SK-N-SH treated with all-trans-retinoic acid at 6 μM for 48 hours (cell line): ENCODE data around the gene SDK1.

Source experiments
- ATAC-seq: fragments of 200-7000 bp; cut with Tn5 transposase; 3 replicates; pipeline ENCODE4 v1.9.1; 2020; ENCODE audit warnings: mild to moderate bottlenecking, moderate library complexity
- ARNTL ChIP-seq: fragments of 450-650 bp; formaldehyde crosslinking; IDR thresholded peaks from 2 replicates; pipeline ENCODE4 v1.5.0; 2020; ENCODE audit warnings: low read depth, mild to moderate bottlenecking, moderate library complexity, borderline replicate concordance
- BACH2 ChIP-seq: fragments of 250-450 bp; sonication (Bioruptor Pico); IDR thresholded peaks from 2 replicates; pipeline ENCODE4 v1.9.0; 2021; ENCODE audit warnings: mild to moderate bottlenecking, borderline replicate concordance
- CREB5 ChIP-seq: fragments of 250-450 bp; sonication (Bioruptor Pico); IDR thresholded peaks from 2 replicates; pipeline ENCODE4 v1.5.1; 2020; ENCODE audit warnings: low read depth, mild to moderate bottlenecking, moderate library complexity
- CSDC2 ChIP-seq: fragments of 250-450 bp; sonication (Bioruptor Pico); IDR thresholded peaks from 2 replicates; pipeline ENCODE4 v1.5.0; 2020; ENCODE audit warnings: mild to moderate bottlenecking, moderate library complexity
- CSRNP3 ChIP-seq: fragments of 250-450 bp; sonication (Bioruptor Pico); IDR thresholded peaks from 2 replicates; pipeline ENCODE4 v1.5.1; 2021; ENCODE audit warnings: mild to moderate bottlenecking, moderate library complexity
- ESRRG ChIP-seq: fragments of 250-450 bp; sonication (Bioruptor Pico); IDR thresholded peaks from 2 replicates; pipeline ENCODE4 v1.6.1; 2021; ENCODE audit warnings: mild to moderate bottlenecking
- GLIS3 ChIP-seq: fragments of 250-450 bp; sonication (Bioruptor Pico); IDR thresholded peaks from 2 replicates; pipeline ENCODE4 v1.5.0; 2020; ENCODE audit warnings: mild to moderate bottlenecking, moderate library complexity
- ISL1 ChIP-seq: fragments of 250-450 bp; sonication (Bioruptor Pico); IDR thresholded peaks from 2 replicates; pipeline ENCODE4 v2.1.2; 2022; ENCODE audit warnings: mild to moderate bottlenecking, moderate library complexity
- OSR1 ChIP-seq: fragments of 250-450 bp; sonication (Bioruptor Pico); IDR thresholded peaks from 2 replicates; pipeline ENCODE4 v1.8.0; 2022; ENCODE audit warnings: moderate library complexity, mild to moderate bottlenecking, inconsistent platforms
- PATZ1 ChIP-seq: fragments of 250-450 bp; sonication (Bioruptor Pico); IDR thresholded peaks from 2 replicates; pipeline ENCODE4 v1.8.0; 2020; ENCODE audit warnings: mild to moderate bottlenecking, moderate library complexity, borderline replicate concordance
- POU6F1 ChIP-seq: fragments of 250-450 bp; sonication (Bioruptor Pico); IDR thresholded peaks from 2 replicates; pipeline ENCODE4 v1.8.0; 2021; ENCODE audit warnings: low read depth, mild to moderate bottlenecking, moderate library complexity, borderline replicate concordance
- PPARA ChIP-seq: fragments of 250-450 bp; sonication (Bioruptor Pico); IDR thresholded peaks from 2 replicates; pipeline ENCODE4 v1.5.0; 2020; ENCODE audit warnings: mild to moderate bottlenecking, borderline replicate concordance
- RARB ChIP-seq: fragments of 250-450 bp; sonication (Bioruptor Pico); IDR thresholded peaks from 2 replicates; pipeline ENCODE4 v1.8.0; 2021; ENCODE audit warnings: mild to moderate bottlenecking, moderate library complexity
- TCF4 ChIP-seq: fragments of 250-450 bp; sonication (Bioruptor Pico); IDR thresholded peaks from 2 replicates; pipeline ENCODE4 v1.8.0; 2021; ENCODE audit warnings: mild to moderate bottlenecking, moderate library complexity, borderline replicate concordance
- TOX ChIP-seq: fragments of 250-450 bp; sonication (Bioruptor Pico); IDR thresholded peaks from 2 replicates; pipeline ENCODE4 v1.8.0; 2021; ENCODE audit warnings: mild to moderate bottlenecking, moderate library complexity, borderline replicate concordance
- ZC3H10 ChIP-seq: fragments of 250-450 bp; sonication (Bioruptor Pico); IDR thresholded peaks from 2 replicates; pipeline ENCODE4 v1.5.1; 2021; ENCODE audit warnings: mild to moderate bottlenecking, moderate library complexity
- ZFP30 ChIP-seq: fragments of 450-650 bp; formaldehyde crosslinking; IDR thresholded peaks from 2 replicates; pipeline ENCODE4 v1.5.0; 2022; ENCODE audit warnings: mild to moderate bottlenecking, moderate library complexity
- ZNF565 ChIP-seq: fragments of 450-650 bp; formaldehyde crosslinking; conservative IDR thresholded peaks from 2 replicates; pipeline ENCODE4 v1.5.0; 2020; ENCODE audit warnings: low read depth, mild to moderate bottlenecking, moderate library complexity
- ZNF70 ChIP-seq: fragments of 450-650 bp; formaldehyde crosslinking; IDR thresholded peaks from 2 replicates; pipeline ENCODE4 v1.5.0; 2020; ENCODE audit warnings: mild to moderate bottlenecking, moderate library complexity
- ZNF8 ChIP-seq: fragments of 450-650 bp; formaldehyde crosslinking; IDR thresholded peaks from 2 replicates; pipeline ENCODE4 v1.5.0; 2020; ENCODE audit warnings: mild to moderate bottlenecking, moderate library complexity

The SDK1 gene

GRCh38 chr7:4054158-4054557, 753.1 kb downstream of the SDK1 start:
- ATAC-seq = no peak
- TF ChIP-seq CSDC2 (CRISPR knock-in tag) (no peak), PPARA (CRISPR knock-in tag) (no peak), BACH2 (no peak), ESRRG (CRISPR knock-in tag) (no peak), TCF4 (CRISPR knock-in tag) (no peak), ZNF70 (CRISPR knock-in tag) (no peak), POU6F1 (no peak), OSR1 (CRISPR knock-in tag) (no peak), ISL1 (CRISPR knock-in tag) (no peak), RARB (CRISPR knock-in tag) (no peak), PATZ1 (CRISPR knock-in tag) (no peak)
- TF ChIP-seq, all 23 proteins: peak for 0

- TF ChIP-seq ZNF70 (CRISPR knock-in tag) (no peak), ISL1 (CRISPR knock-in tag) (no peak), ZC3H10 (no peak), ARNTL (no peak)
- no peak for ATAC-seq
Measured at GRCh38 chr7:4056552-4057288, 755.7 kb downstream of the SDK1 start.

GRCh38 chr7:4057289-4057616, 756.2 kb downstream of the SDK1 start:
- TF ChIP-seq ZC3H10 (no peak), TCF4 (CRISPR knock-in tag) (no peak), ZNF565 (CRISPR knock-in tag) (no peak), ZFP30 (CRISPR knock-in tag) (no peak), TOX (CRISPR knock-in tag) (no peak), CSRNP3 (CRISPR knock-in tag) (no peak), RARB (CRISPR knock-in tag) (no peak), ARNTL (no peak), CREB5 (no peak), ZNF70 (CRISPR knock-in tag) (no peak)

GRCh38 chr7:4058158-4058557, 757.1 kb downstream of the SDK1 start:
- TF ChIP-seq CREB5 = no peak
- no peak for TF ChIP-seq RARB (CRISPR knock-in tag)
- no peak for TF ChIP-seq GLIS3
- TF ChIP-seq ZNF8 (CRISPR knock-in tag) = no peak
- TF ChIP-seq POU6F1 = no peak
- no peak for TF ChIP-seq CSRNP3 (CRISPR knock-in tag)
- TF ChIP-seq BACH2 = no peak
- no peak for TF ChIP-seq ESRRG (CRISPR knock-in tag)
- no peak for ATAC-seq

More at GRCh38 chr7:4057289-4057616, 756.2 kb downstream of the SDK1 start:
- no peak for ATAC-seq
